Measurements from ENCODE around the gene SRP14. TPM values are rescaled to one million over a fixed set of nuclear protein-coding genes. Genes with fewer than 3 reads are reported as not detected.

SRP14 gene
- polyA plus RNA-seq, 2 of the 4 experiments (the other 2 are of a cell fraction), result 306 to 374 TPM

- 52% methylated on average over 3 of the region's 3 CpGs for WGBS (ENCODE audit: missing lambda C conversion rate)
- H3K9me3 ChIP-seq, result no peaks in the 10 kb centered on the region
- no peak for FAIRE-seq
- H3K4me2 ChIP-seq, result no peak overlapping the region
- CTCF ChIA-PET, result no interaction called here
- H3K27ac ChIP-seq, result no peak overlapping the region
- no peak overlapping the region for H3K4me3 ChIP-seq
- DNase-seq (ENCODE audit: low read depth in 1 of 2, low spot score in 1 of 2), result no peak
- POLR2A ChIA-PET, result no interaction called here
- no peak for ATAC-seq
- H3K4me1 ChIP-seq, result no peaks in the 10 kb centered on the region
- no peak for TF ChIP-seq RAD21 (conservative IDR thresholded peaks at IDR 0.05 in 1 of 2, IDR thresholded peaks at IDR 0.05 in 1 of 2)
- TF ChIP-seq POLR2A (IDR thresholded peaks at IDR 0.05; ENCODE audit: low read length), result no peak
- TF ChIP-seq ELK1 (IDR thresholded peaks at IDR 0.05; ENCODE audit: low read depth, low read length), result no peak
Measured at GRCh38 chr15:40028853-40029252, 10.1 kb downstream of the SRP14 start.

- H3K4me1 ChIP-seq, result no peaks in the 10 kb centered on the region
- no peak overlapping the region for H3K4me2 ChIP-seq
- no peak for TF ChIP-seq CBX8 (IDR thresholded peaks at IDR 0.05)
- TF ChIP-seq NFE2L2 (conservative IDR thresholded peaks at IDR 0.05; ENCODE audit: low read length), result no peak
- TF ChIP-seq ESRRA (IDR thresholded peaks at IDR 0.05; ENCODE audit: borderline replicate concordance, low read length), result no peak
- TF ChIP-seq MAFK (IDR thresholded peaks at IDR 0.05; ENCODE audit: partially characterized antibody), result peak; percentile 43
- TF ChIP-seq JUN (IDR thresholded peaks at IDR 0.05), result no peak
- no peak for TF ChIP-seq ATOH8 (CRISPR knock-in tag; IDR thresholded peaks at IDR 0.05; ENCODE audit: low read depth)
- H3K9me3 ChIP-seq, result no peaks in the 10 kb centered on the region
- 94% methylated on average over 3 of the region's 3 CpGs for WGBS (ENCODE audit: missing lambda C conversion rate)
- DNase-seq (ENCODE audit: low read depth in 1 of 2, low spot score in 1 of 2) (no peak), ATAC-seq (no peak), FAIRE-seq (no peak)
- CTCF ChIA-PET, result interaction anchor here (0.6 to 1.1 kb wide), 2 partner anchors 94 to 162 kb away, joined by 3 read pairs; partner anchors contain the start of gene EIF2AK4
- POLR2A ChIA-PET, result no interaction called here
- no peak overlapping the region for H3K4me3 ChIP-seq
- no peak overlapping the region for H3K27ac ChIP-seq
Measured at GRCh38 chr15:40028193-40028592, 10.8 kb downstream of the SRP14 start.

- WGBS (ENCODE audit: missing lambda C conversion rate), result 95% methylated on average over 4 of the region's 4 CpGs
- no peak for FAIRE-seq
- CTCF ChIA-PET, result no interaction called here
- ATAC-seq, result no peak
- Histone ChIP-seq H3K4me2 (no peak overlapping the region), H3K27ac (no peak overlapping the region), H3K4me1 (no peaks in the 10 kb centered on the region), H3K4me3 (no peak overlapping the region), H3K9me3 (peaks cover 21% of the 10 kb centered on the region)
- DNase-seq (ENCODE audit: low read depth in 1 of 2, low spot score in 1 of 2), result no peak
- POLR2A ChIA-PET, result no interaction called here
- no peak for TF ChIP-seq MAZ (IDR thresholded peaks at IDR 0.05; ENCODE audit: borderline replicate concordance, low read depth, low read length)
- TF ChIP-seq FOSB (CRISPR knock-in tag; IDR thresholded peaks at IDR 0.05), result no peak
- no peak for TF ChIP-seq POLR2A (IDR thresholded peaks at IDR 0.05; ENCODE audit: low read length)
- no peak for TF ChIP-seq KDM5A (IDR thresholded peaks at IDR 0.05)
- TF ChIP-seq SREBF2 (IDR thresholded peaks at IDR 0.05), result no peak
- TF ChIP-seq ZC3H11A (IDR thresholded peaks at IDR 0.05), result no peak
- TF ChIP-seq HMGXB4 (CRISPR knock-in tag; IDR thresholded peaks at IDR 0.05; ENCODE audit: borderline replicate concordance), result no peak
- no peak for TF ChIP-seq CBX2 (IDR thresholded peaks at IDR 0.05; ENCODE audit: borderline replicate concordance, low read depth)
- no peak for TF ChIP-seq MAX (IDR thresholded peaks at IDR 0.05)
- TF ChIP-seq CBX8 (IDR thresholded peaks at IDR 0.05), result no peak
- no peak for TF ChIP-seq CHD2 (IDR thresholded peaks at IDR 0.05; ENCODE audit: low read length, partially characterized antibody)
- TF ChIP-seq ATOH8 (CRISPR knock-in tag; IDR thresholded peaks at IDR 0.05; ENCODE audit: low read depth), result no peak
- no peak for TF ChIP-seq JUNB (IDR thresholded peaks at IDR 0.05)
- TF ChIP-seq RCOR1 (IDR thresholded peaks at IDR 0.05; ENCODE audit: low read depth, low read length), result no peak
Measured at GRCh38 chr15:40016224-40016865, 22.6 kb downstream of the SRP14 start.

All from A549 (cell line).